ENCODE measurements around the gene RGPD5.
"Not testable (repeated sequence)": the region's sequence is repeated elsewhere in the genome, so short reads cannot be mapped to it uniquely, and the experiment has no call there.

RGPD5 gene

GRCh38 chr2:109794074-109794737, at the start of gene RGPD5:
RGPD5 (plus strand) TSS chr2:109794305; CDS start chr2:109794466, 161 bp downstream.
- H3K27me3 ChIP-seq (ENCODE audit: insufficient read depth, low read depth); H3K79me2 ChIP-seq (ENCODE audit: insufficient read depth, low read depth); H3K4me2 ChIP-seq; H3K4me1 ChIP-seq (ENCODE audit: low read depth, poor library complexity, severe bottlenecking); H2AFZ ChIP-seq (ENCODE audit: low read depth); H3K36me3 ChIP-seq (ENCODE audit: insufficient read depth); H4K20me1 ChIP-seq (ENCODE audit: insufficient read depth); H3K4me3 ChIP-seq (IDR thresholded peaks at IDR 0.05; ENCODE audit: insufficient read depth, low read depth, low read length); H3K27ac ChIP-seq; H3K9ac ChIP-seq: not testable (repeated sequence)

GRCh38 chr2:109751572-109751971, 42.5 kb upstream of the RGPD5 start:
- not testable (repeated sequence) for H3K27me3 ChIP-seq (ENCODE audit: insufficient read depth, low read depth); H3K36me3 ChIP-seq (ENCODE audit: insufficient read depth); H3K4me1 ChIP-seq (ENCODE audit: low read depth, poor library complexity, severe bottlenecking); H2AFZ ChIP-seq (ENCODE audit: low read depth); H4K20me1 ChIP-seq (ENCODE audit: insufficient read depth); H3K4me2 ChIP-seq; H3K27ac ChIP-seq; H3K79me2 ChIP-seq (ENCODE audit: insufficient read depth, low read depth); H3K9ac ChIP-seq; H3K4me3 ChIP-seq (IDR thresholded peaks at IDR 0.05; ENCODE audit: insufficient read depth, low read depth, low read length)

GRCh38 chr2:109757163-109757824, 36.8 kb upstream of the RGPD5 start:
- H3K79me2 ChIP-seq (ENCODE audit: insufficient read depth, low read depth); H3K4me2 ChIP-seq: not testable (repeated sequence)

GRCh38 chr2:109760265-109761042, 33.7 kb upstream of the RGPD5 start:
- not testable (repeated sequence) for H2AFZ ChIP-seq (ENCODE audit: low read depth); H4K20me1 ChIP-seq (ENCODE audit: insufficient read depth); H3K9ac ChIP-seq; H3K4me3 ChIP-seq (IDR thresholded peaks at IDR 0.05; ENCODE audit: insufficient read depth, low read depth, low read length); H3K4me1 ChIP-seq (ENCODE audit: low read depth, poor library complexity, severe bottlenecking); H3K27ac ChIP-seq; H3K79me2 ChIP-seq (ENCODE audit: insufficient read depth, low read depth); H3K36me3 ChIP-seq (ENCODE audit: insufficient read depth); H3K4me2 ChIP-seq; H3K27me3 ChIP-seq (ENCODE audit: insufficient read depth, low read depth)

More at GRCh38 chr2:109757163-109757824, 36.8 kb upstream of the RGPD5 start:
- H3K27ac ChIP-seq; H3K4me1 ChIP-seq (ENCODE audit: low read depth, poor library complexity, severe bottlenecking); H3K4me3 ChIP-seq (IDR thresholded peaks at IDR 0.05; ENCODE audit: insufficient read depth, low read depth, low read length); H2AFZ ChIP-seq (ENCODE audit: low read depth); H4K20me1 ChIP-seq (ENCODE audit: insufficient read depth); H3K36me3 ChIP-seq (ENCODE audit: insufficient read depth); H3K9ac ChIP-seq; H3K27me3 ChIP-seq (ENCODE audit: insufficient read depth, low read depth): not testable (repeated sequence)

GRCh38 chr2:109761043-109761454, 33.1 kb upstream of the RGPD5 start:
- H3K27me3 ChIP-seq (ENCODE audit: insufficient read depth, low read depth); H4K20me1 ChIP-seq (ENCODE audit: insufficient read depth); H3K4me1 ChIP-seq (ENCODE audit: low read depth, poor library complexity, severe bottlenecking); H3K9ac ChIP-seq; H2AFZ ChIP-seq (ENCODE audit: low read depth); H3K27ac ChIP-seq; H3K36me3 ChIP-seq (ENCODE audit: insufficient read depth); H3K4me3 ChIP-seq (IDR thresholded peaks at IDR 0.05; ENCODE audit: insufficient read depth, low read depth, low read length); H3K4me2 ChIP-seq; H3K79me2 ChIP-seq (ENCODE audit: insufficient read depth, low read depth): not testable (repeated sequence)

GRCh38 chr2:109761976-109762375, 32.1 kb upstream of the RGPD5 start:
- H3K4me3 ChIP-seq (IDR thresholded peaks at IDR 0.05; ENCODE audit: insufficient read depth, low read depth, low read length); H3K9ac ChIP-seq; H2AFZ ChIP-seq (ENCODE audit: low read depth); H3K4me1 ChIP-seq (ENCODE audit: low read depth, poor library complexity, severe bottlenecking); H3K27me3 ChIP-seq (ENCODE audit: insufficient read depth, low read depth); H3K27ac ChIP-seq; H4K20me1 ChIP-seq (ENCODE audit: insufficient read depth); H3K4me2 ChIP-seq; H3K36me3 ChIP-seq (ENCODE audit: insufficient read depth); H3K79me2 ChIP-seq (ENCODE audit: insufficient read depth, low read depth): not testable (repeated sequence)

- H3K9ac ChIP-seq; H3K4me3 ChIP-seq (IDR thresholded peaks at IDR 0.05; ENCODE audit: insufficient read depth, low read depth, low read length); H3K79me2 ChIP-seq (ENCODE audit: insufficient read depth, low read depth); H3K36me3 ChIP-seq (ENCODE audit: insufficient read depth); H2AFZ ChIP-seq (ENCODE audit: low read depth); H4K20me1 ChIP-seq (ENCODE audit: insufficient read depth); H3K27me3 ChIP-seq (ENCODE audit: insufficient read depth, low read depth); H3K4me2 ChIP-seq; H3K4me1 ChIP-seq (ENCODE audit: low read depth, poor library complexity, severe bottlenecking); H3K27ac ChIP-seq: not testable (repeated sequence)
Measured at GRCh38 chr2:109766074-109766473, 28.0 kb upstream of the RGPD5 start.

GRCh38 chr2:109766886-109767578, 27.1 kb upstream of the RGPD5 start:
- not testable (repeated sequence) for H3K36me3 ChIP-seq (ENCODE audit: insufficient read depth); H3K27me3 ChIP-seq (ENCODE audit: insufficient read depth, low read depth); H3K4me2 ChIP-seq; H3K9ac ChIP-seq; H2AFZ ChIP-seq (ENCODE audit: low read depth); H3K79me2 ChIP-seq (ENCODE audit: insufficient read depth, low read depth); H3K4me1 ChIP-seq (ENCODE audit: low read depth, poor library complexity, severe bottlenecking); H4K20me1 ChIP-seq (ENCODE audit: insufficient read depth); H3K4me3 ChIP-seq (IDR thresholded peaks at IDR 0.05; ENCODE audit: insufficient read depth, low read depth, low read length); H3K27ac ChIP-seq

GRCh38 chr2:109768934-109769333, 25.2 kb upstream of the RGPD5 start:
- not testable (repeated sequence) for H2AFZ ChIP-seq (ENCODE audit: low read depth)

GRCh38 chr2:109779118-109779517, 15.0 kb upstream of the RGPD5 start:
- H3K27ac ChIP-seq; H3K79me2 ChIP-seq (ENCODE audit: insufficient read depth, low read depth); H3K4me3 ChIP-seq (IDR thresholded peaks at IDR 0.05; ENCODE audit: insufficient read depth, low read depth, low read length); H2AFZ ChIP-seq (ENCODE audit: low read depth); H3K4me2 ChIP-seq; H4K20me1 ChIP-seq (ENCODE audit: insufficient read depth); H3K36me3 ChIP-seq (ENCODE audit: insufficient read depth); H3K4me1 ChIP-seq (ENCODE audit: low read depth, poor library complexity, severe bottlenecking); H3K9ac ChIP-seq; H3K27me3 ChIP-seq (ENCODE audit: insufficient read depth, low read depth): not testable (repeated sequence)

More at GRCh38 chr2:109768934-109769333, 25.2 kb upstream of the RGPD5 start:
- not testable (repeated sequence) for H3K27ac ChIP-seq; H4K20me1 ChIP-seq (ENCODE audit: insufficient read depth); H3K27me3 ChIP-seq (ENCODE audit: insufficient read depth, low read depth); H3K9ac ChIP-seq; H3K4me1 ChIP-seq (ENCODE audit: low read depth, poor library complexity, severe bottlenecking); H3K79me2 ChIP-seq (ENCODE audit: insufficient read depth, low read depth); H3K4me3 ChIP-seq (IDR thresholded peaks at IDR 0.05; ENCODE audit: insufficient read depth, low read depth, low read length); H3K4me2 ChIP-seq; H3K36me3 ChIP-seq (ENCODE audit: insufficient read depth)

All from KMS-11 (cell line).